K562 (cell line): ENCODE results near the gene SYNGR3. TPM values are rescaled to one million over a fixed set of nuclear protein-coding genes. Genes with fewer than 3 reads are reported as not detected.
A peak's percentile ranks its signal among the peaks of the same experiment; 100 is the strongest.

Experiments used
- CBX3 ChIP-seq, 2 experiments: IDR thresholded peaks; 1 replicate in 1 of 2; 2 replicates in 1 of 2; pipeline ENCODE4 v1.6.1; 2012; ENCODE audit warnings: inconsistent platforms in 2 of 2, low read length in 2 of 2, borderline replicate concordance in 1 of 2, control low read depth in 1 of 2
- CHD2 ChIP-seq: IDR thresholded peaks from 2 replicates; pipeline ENCODE4 v1.6.1; 2011; ENCODE audit warnings: low read depth, low read length
- DACH1 ChIP-seq: fragments of 450-650 bp; IDR thresholded peaks from 2 replicates; pipeline ENCODE4 v1.6.1; 2018; ENCODE audit not compliant: partially characterized antibody
- GABPB1 ChIP-seq: sonication (generic); formaldehyde crosslinking; IDR thresholded peaks from 2 replicates; pipeline ENCODE4 v1.8.0; 2022; ENCODE audit warnings: mild to moderate bottlenecking, missing genetic modification reagents
- LCOR ChIP-seq: sonication (generic); formaldehyde crosslinking; IDR thresholded peaks from 2 replicates; pipeline ENCODE4 v1.8.0; 2022; ENCODE audit warnings: mild to moderate bottlenecking, missing genetic modification reagents
- MAZ ChIP-seq, 2 experiments: fragments of 450-650 bp in 1 of 2; sonication (generic) in 1 of 2; formaldehyde crosslinking; IDR thresholded peaks in 1 of 2; conservative IDR thresholded peaks in 1 of 2; 2 replicates each; pipeline versions ENCODE4 v1.4.0 to v1.5.0; 2020; ENCODE audit warnings: mild to moderate bottlenecking in 1 of 2, missing genetic modification reagents in 1 of 2
- MYC ChIP-seq, 2 experiments: fragments of 250-450 bp in 1 of 2; sonication (Bioruptor Pico) in 1 of 2; IDR thresholded peaks; 2 replicates each; pipeline versions ENCODE4 v1.5.1 to v1.6.1; 2012 to 2021; ENCODE audit warnings: low read depth in 2 of 2, borderline replicate concordance in 1 of 2, improper control_type of control experiment in 1 of 2, low read length in 1 of 2, mild to moderate bottlenecking in 1 of 2, moderate library complexity in 1 of 2
- NFRKB ChIP-seq: fragments of 450-650 bp; IDR thresholded peaks from 2 replicates; pipeline ENCODE4 v1.6.1; 2016; ENCODE audit warnings: low read depth
- NR4A1 ChIP-seq, 2 experiments: fragments of 250-450 bp in 1 of 2; fragments of 450-650 bp in 1 of 2; sonication (Bioruptor Pico) in 1 of 2; IDR thresholded peaks; 2 replicates each; pipeline versions ENCODE4 v1.4.0 to v1.6.1; 2016 to 2020; ENCODE audit warnings: mild to moderate bottlenecking in 2 of 2, missing compliant biosample characterization in 1 of 2, missing genetic modification characterization in 1 of 2, moderate library complexity in 1 of 2
- PHF8 ChIP-seq: fragments of 200-600 bp; sonication (generic); IDR thresholded peaks from 2 replicates; pipeline ENCODE4 v1.6.1; 2012; ENCODE audit warnings: mixed run types, mild to moderate bottlenecking, inconsistent platforms, low read length, moderate library complexity, borderline replicate concordance
- POLR2A ChIP-seq: fragments of 450-650 bp; conservative IDR thresholded peaks from 2 replicates; pipeline ENCODE4 v1.6.1; 2016
- RBM17 ChIP-seq: fragments of 200-400 bp; formaldehyde crosslinking; IDR thresholded peaks from 2 replicates; pipeline ENCODE4 v1.6.1; 2017; ENCODE audit warnings: low read depth, mild to moderate bottlenecking, low read length, borderline replicate concordance
- RBM25 ChIP-seq: fragments of 200-400 bp; formaldehyde crosslinking; IDR thresholded peaks from 2 replicates; pipeline ENCODE4 v1.6.1; 2018; ENCODE audit warnings: low read length, low read depth, moderate library complexity; ENCODE audit not compliant: severe bottlenecking
- STAG1 ChIP-seq: sonication (generic); formaldehyde crosslinking; IDR thresholded peaks from 2 replicates; pipeline ENCODE4 v1.5.0; 2020; ENCODE audit warnings: missing genetic modification reagents, borderline replicate concordance
- TBL1XR1 ChIP-seq, 2 experiments: IDR thresholded peaks; 2 replicates each; pipeline ENCODE4 v1.6.1; 2012; ENCODE audit warnings: improper control_type of control experiment in 2 of 2, low read length in 2 of 2, mild to moderate bottlenecking in 1 of 2
- U2AF1 ChIP-seq: fragments of 200-400 bp; formaldehyde crosslinking; optimal IDR thresholded peaks from 2 replicates; pipeline ENCODE3; 2017; ENCODE audit warnings: mild to moderate bottlenecking, low read depth, low read length, moderate library complexity
- ZKSCAN8 ChIP-seq: fragments of 200-800 bp; sonication (Bioruptor generic); IDR thresholded peaks from 2 replicates; pipeline ENCODE4 v1.6.1; 2016; ENCODE audit warnings: missing genetic modification characterization, missing compliant biosample characterization
- polyA plus RNA-seq, 8 experiments: library from polyadenylated mRNA; depleted of rRNA in 4 of 8; stranded (reverse) in 5 of 8; unstranded in 3 of 8; fragments of >200 nt; fragmentation: Nextera tagmentation in 2 of 8; fragmentation: Illumina TruSeq in 1 of 8; extraction: Ambion mirVana in 2 of 8; extraction: Trizol in 1 of 8; gene quantifications; 2 replicates each; pipeline versions ENCODE4 v1.2.1 to v1.2.3, GENCODE V29; 2011 to 2014; ENCODE audit warnings: inconsistent platforms in 1 of 8, missing spikeins in 1 of 8
- total RNA-seq, 7 experiments: library from RNA; depleted of rRNA in 6 of 7; stranded (reverse); fragments of >200 nt in 6 of 7; fragmentation: Illumina TruSeq in 2 of 7; extraction: Trizol in 2 of 7; gene quantifications; 2 replicates each; pipeline versions ENCODE4 v1.2.1 to v1.2.3, GENCODE V29; 2011 to 2021; ENCODE audit warnings: low replicate concordance in 1 of 7
- TF ChIP-seq, protein P1 (sequence below), 2 experiments: fragments of 200-800 bp in 1 of 2; sonication (Bioruptor generic) in 1 of 2; sonication (generic) in 1 of 2; formaldehyde crosslinking in 1 of 2; IDR thresholded peaks in 1 of 2; conservative IDR thresholded peaks in 1 of 2; 2 replicates each; pipeline versions ENCODE4 v1.5.0 to v1.6.1; 2016 to 2020; ENCODE audit warnings: missing compliant biosample characterization in 1 of 2, missing genetic modification characterization in 1 of 2, missing genetic modification reagents in 1 of 2
- TF ChIP-seq, protein P2 (sequence below): sonication (generic); formaldehyde crosslinking; IDR thresholded peaks from 2 replicates; pipeline ENCODE4 v1.8.0; 2023; ENCODE audit warnings: missing genetic modification reagents, mild to moderate bottlenecking, borderline replicate concordance

The SYNGR3 gene
- total and polyA plus RNA-seq, 9 of the 15 experiments (the other 6 are each of a cell fraction or from before 2014, with no cell fraction given), result 3.7 to 69.2 (median 36.3) TPM

DNA sequence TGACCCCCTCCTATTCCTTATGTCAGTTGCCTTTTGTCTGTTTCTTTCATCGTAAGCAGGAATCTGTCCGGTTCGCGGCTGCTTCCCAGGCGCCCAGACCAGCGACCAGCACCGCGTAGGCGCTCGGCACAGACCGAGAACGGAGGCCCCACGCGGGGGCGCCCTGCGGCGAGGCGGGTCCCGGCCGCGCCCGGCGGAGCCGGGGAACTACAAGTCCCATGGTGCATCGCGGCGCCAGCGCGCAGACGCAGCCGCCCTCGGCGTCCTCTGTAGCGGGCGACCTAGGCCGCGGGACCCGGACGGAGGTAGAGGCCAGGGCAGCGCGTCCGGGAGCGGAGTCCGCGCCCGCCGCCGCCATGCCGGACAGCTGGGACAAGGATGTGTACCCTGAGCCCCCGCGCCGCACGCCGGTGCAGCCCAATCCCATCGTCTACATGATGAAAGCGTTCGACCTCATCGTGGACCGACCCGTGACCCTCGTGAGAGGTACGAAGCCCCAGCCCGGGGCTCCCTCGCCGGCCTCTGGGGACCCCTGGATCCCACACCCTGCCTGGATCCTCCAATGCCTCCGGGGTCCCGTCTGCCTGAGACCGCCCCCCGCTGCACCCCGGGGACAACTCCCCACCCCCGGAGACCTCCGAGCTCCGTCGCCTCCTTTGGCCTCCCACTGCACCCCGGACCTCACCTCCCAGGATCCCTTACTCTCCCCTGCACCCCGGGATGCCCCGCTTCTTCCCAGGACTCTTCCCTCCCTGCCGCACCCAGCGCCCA lies 30.3 kb upstream of the SYNGR3 start, which contains the start of gene NDUFB10 (continued):
- TF ChIP-seq MYC (IDR thresholded peaks at IDR 0.05; ENCODE audit: low read depth, low read length) (peak; percentile 70), MYC (CRISPR knock-in tag; IDR thresholded peaks at IDR 0.05; ENCODE audit: borderline replicate concordance, low read depth) (peak; percentile 55; the same call in 1 of the 2 replicates), CHD2 (0 out of 2 replicates have a peak, but pooled peaks have one; percentile 6), PHF8 (peak; percentile 97; the same call in 1 of the 2 replicates), NFRKB (no peak), NR4A1 (CRISPR knock-in tag; IDR thresholded peaks at IDR 0.05) (peak; percentile 10; the same call in 1 of the 2 replicates), NR4A1 (tag; IDR thresholded peaks at IDR 0.05) (no peak), U2AF1 (peak; percentile 89), DACH1 (peak; percentile 15), RBM17 (no peak), MAZ (CRISPR knock-in tag; conservative IDR thresholded peaks at IDR 0.05 in 1 of 2, IDR thresholded peaks at IDR 0.05 in 1 of 2) (peak in 1 of 2 experiments; percentile 78; a peak in 3 of 4 replicates), LCOR (peak; percentile 53; the same call in 1 of the 2 replicates), ZKSCAN8 (CRISPR knock-in tag) (no peak), STAG1 (peak; percentile 22; the same call in 1 of the 2 replicates), CBX3 (IDR thresholded peaks at IDR 0.05; ENCODE audit: borderline replicate concordance in 1 of 2, low read length in 2 of 2) (no peak), TBL1XR1 (IDR thresholded peaks at IDR 0.05; ENCODE audit: low read length in 2 of 2) (peak in 1 of 2 experiments; percentile 7; a peak in 1 of 4 replicates), RBM25 (peak; percentile 61), POLR2A (peak; percentile 85), GABPB1 (peak; percentile 83)
- TF ChIP-seq, protein P1, sequence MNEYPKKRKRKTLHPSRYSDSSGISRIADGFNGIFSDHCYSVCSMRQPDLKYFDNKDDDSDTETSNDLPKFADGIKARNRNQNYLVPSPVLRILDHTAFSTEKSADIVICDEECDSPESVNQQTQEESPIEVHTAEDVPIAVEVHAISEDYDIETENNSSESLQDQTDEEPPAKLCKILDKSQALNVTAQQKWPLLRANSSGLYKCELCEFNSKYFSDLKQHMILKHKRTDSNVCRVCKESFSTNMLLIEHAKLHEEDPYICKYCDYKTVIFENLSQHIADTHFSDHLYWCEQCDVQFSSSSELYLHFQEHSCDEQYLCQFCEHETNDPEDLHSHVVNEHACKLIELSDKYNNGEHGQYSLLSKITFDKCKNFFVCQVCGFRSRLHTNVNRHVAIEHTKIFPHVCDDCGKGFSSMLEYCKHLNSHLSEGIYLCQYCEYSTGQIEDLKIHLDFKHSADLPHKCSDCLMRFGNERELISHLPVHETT (CRISPR knock-in tag; conservative IDR thresholded peaks at IDR 0.05 in 1 of 2, IDR thresholded peaks at IDR 0.05 in 1 of 2), result peak in 1 of 2 experiments; percentile 85; a peak in 2 of 4 replicates
- TF ChIP-seq, protein P2, sequence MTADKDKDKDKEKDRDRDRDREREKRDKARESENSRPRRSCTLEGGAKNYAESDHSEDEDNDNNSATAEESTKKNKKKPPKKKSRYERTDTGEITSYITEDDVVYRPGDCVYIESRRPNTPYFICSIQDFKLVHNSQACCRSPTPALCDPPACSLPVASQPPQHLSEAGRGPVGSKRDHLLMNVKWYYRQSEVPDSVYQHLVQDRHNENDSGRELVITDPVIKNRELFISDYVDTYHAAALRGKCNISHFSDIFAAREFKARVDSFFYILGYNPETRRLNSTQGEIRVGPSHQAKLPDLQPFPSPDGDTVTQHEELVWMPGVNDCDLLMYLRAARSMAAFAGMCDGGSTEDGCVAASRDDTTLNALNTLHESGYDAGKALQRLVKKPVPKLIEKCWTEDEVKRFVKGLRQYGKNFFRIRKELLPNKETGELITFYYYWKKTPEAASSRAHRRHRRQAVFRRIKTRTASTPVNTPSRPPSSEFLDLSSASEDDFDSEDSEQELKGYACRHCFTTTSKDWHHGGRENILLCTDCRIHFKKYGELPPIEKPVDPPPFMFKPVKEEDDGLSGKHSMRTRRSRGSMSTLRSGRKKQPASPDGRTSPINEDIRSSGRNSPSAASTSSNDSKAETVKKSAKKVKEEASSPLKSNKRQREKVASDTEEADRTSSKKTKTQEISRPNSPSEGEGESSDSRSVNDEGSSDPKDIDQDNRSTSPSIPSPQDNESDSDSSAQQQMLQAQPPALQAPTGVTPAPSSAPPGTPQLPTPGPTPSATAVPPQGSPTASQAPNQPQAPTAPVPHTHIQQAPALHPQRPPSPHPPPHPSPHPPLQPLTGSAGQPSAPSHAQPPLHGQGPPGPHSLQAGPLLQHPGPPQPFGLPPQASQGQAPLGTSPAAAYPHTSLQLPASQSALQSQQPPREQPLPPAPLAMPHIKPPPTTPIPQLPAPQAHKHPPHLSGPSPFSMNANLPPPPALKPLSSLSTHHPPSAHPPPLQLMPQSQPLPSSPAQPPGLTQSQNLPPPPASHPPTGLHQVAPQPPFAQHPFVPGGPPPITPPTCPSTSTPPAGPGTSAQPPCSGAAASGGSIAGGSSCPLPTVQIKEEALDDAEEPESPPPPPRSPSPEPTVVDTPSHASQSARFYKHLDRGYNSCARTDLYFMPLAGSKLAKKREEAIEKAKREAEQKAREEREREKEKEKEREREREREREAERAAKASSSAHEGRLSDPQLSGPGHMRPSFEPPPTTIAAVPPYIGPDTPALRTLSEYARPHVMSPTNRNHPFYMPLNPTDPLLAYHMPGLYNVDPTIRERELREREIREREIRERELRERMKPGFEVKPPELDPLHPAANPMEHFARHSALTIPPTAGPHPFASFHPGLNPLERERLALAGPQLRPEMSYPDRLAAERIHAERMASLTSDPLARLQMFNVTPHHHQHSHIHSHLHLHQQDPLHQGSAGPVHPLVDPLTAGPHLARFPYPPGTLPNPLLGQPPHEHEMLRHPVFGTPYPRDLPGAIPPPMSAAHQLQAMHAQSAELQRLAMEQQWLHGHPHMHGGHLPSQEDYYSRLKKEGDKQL (CRISPR knock-in tag), result no peak
